Activated CD4-positive, alpha-beta T cell treated with anti-CD3 and anti-CD28 coated beads, Interleukin-2, amount 10 ng/mL, durations not matched to agents 24 days and 14 days (primary cell): Measurements from ENCODE around the gene STK4. TPM values are rescaled to one million over a fixed set of nuclear protein-coding genes. Genes with fewer than 3 reads are reported as not detected.

Source experiments
- DNase-seq: peaks from one replicate; pipeline ENCODE4 v3.0.0; 2022
- H3K27ac Mint-ChIP-seq: one replicate; pipeline ENCODE4 v1.8.0; 2022; ENCODE audit warnings: mild to moderate bottlenecking, mixed read lengths
- H3K27me3 Mint-ChIP-seq: one replicate; pipeline ENCODE4 v1.8.0; 2022; ENCODE audit warnings: mixed read lengths
- H3K36me3 Mint-ChIP-seq: one replicate; pipeline ENCODE4 v1.8.0; 2022; ENCODE audit warnings: low read depth, mild to moderate bottlenecking, mixed read lengths
- H3K4me1 Mint-ChIP-seq: one replicate; pipeline ENCODE4 v1.8.0; 2021; ENCODE audit warnings: mixed read lengths
- H3K4me3 Mint-ChIP-seq: one replicate; pipeline ENCODE4 v1.8.0; 2022; ENCODE audit warnings: mild to moderate bottlenecking, moderate library complexity, mixed read lengths
- H3K9me3 Mint-ChIP-seq: one replicate; pipeline ENCODE4 v1.8.0; 2021; ENCODE audit warnings: mixed read lengths
- intact Hi-C: fragments of 100-400 bp; cut with micrococcal nuclease; formaldehyde crosslinking; loops from one replicate; pipeline ENCODE4 v1.15.1; 2023
- total RNA-seq: library from RNA; stranded (reverse); gene quantifications from 2 replicates; pipeline ENCODE4 v1.2.3, GENCODE V29; 2022

STK4 gene
- total RNA-seq, 1 donor from 2014 or later = 143 TPM

DNA sequence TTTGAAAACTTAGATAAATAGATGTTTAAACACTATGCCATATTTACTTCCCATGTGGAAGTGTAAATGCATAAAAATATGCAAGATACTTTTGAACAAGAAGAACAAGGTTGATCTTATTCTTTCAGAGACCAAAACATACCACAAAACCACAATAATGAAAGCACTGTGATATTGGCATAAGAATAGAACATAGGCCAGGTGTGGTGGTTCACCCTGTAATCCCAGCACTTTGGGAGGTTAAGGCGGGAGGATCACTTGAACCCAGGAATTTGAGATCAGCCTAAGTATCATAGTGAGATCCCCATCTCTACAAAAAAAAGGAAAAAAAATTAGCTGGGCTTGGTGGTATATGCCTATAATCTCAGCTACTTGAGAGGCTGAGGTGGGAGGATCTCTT is 68.1 kb downstream of the STK4 start:
- Mint-ChIP-seq H3K27me3 (no peaks in the 10 kb centered on the region), H3K36me3 (peaks cover 35% of the 10 kb centered on the region), H3K27ac (no peak overlapping the region), H3K9me3 (no peaks in the 10 kb centered on the region), H3K4me3 (no peak overlapping the region), H3K4me1 (peaks cover 33% of the 10 kb centered on the region)
- intact Hi-C loops = no loop called here
- DNase-seq = no peak

DNA sequence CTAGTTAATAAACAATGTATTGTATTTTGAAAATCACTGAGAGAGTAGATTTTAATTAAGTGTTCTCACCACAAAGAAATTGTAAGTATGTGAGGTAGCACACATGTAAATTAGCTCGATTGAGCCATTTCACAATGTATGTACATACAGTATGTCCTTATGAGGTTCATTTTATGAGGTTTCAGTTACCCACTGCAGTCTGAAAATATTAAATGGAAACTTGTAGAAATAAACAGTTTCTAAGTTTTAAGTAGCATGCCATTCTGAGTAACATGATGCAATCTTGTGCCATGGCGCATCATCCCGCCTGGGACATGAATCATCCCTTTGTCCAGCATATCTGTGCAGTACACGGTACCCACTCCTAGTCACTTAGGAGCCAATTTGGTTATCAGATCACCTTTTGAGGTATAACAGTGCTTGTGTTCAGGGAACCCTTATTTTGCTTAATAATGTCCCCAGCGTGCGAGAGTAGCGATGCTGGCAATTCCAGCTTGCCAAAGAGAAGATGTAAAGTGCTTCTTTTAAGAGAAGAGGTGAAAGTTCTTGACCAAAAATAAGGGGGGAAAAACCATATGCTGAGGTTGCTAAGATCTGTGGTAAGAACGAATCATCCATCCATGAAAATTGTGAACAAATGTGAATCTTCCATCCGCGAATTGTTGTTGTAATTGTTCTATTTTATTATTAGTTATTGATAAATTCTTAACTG is 69.9 kb downstream of the STK4 start:
- DNase-seq = no peak
- H3K4me3 Mint-ChIP-seq = no peak overlapping the region
- peak overlapping the region; percentile 80 for H3K27ac Mint-ChIP-seq
- peaks cover 39% of the 10 kb centered on the region for H3K36me3 Mint-ChIP-seq
- intact Hi-C loops = loop anchor here (5.0 kb wide), 1 partner anchor 64 kb away; no protein-coding TSS in a partner anchor
- H3K9me3 Mint-ChIP-seq = no peaks in the 10 kb centered on the region
- peaks cover 42% of the 10 kb centered on the region for H3K4me1 Mint-ChIP-seq
- no peaks in the 10 kb centered on the region for H3K27me3 Mint-ChIP-seq

DNA sequence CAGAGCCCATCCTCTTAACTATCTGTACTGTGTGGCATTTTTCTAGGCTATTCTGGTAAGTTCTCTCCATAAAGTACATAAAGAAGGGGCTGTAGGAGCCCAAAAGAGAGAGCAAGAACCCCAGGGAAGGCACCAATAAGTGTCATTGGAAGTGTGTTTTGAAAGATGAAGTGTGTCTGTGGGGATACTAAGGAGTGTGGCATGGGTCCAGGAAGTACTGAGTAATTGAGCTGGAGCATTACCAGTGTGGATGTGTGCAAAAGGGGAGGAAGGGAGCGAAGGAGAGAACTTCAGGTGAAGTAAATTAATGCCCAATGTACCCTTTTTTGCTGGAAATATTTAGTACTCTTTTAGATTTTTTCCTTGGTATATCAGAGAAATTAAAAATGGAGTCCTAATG is 70.7 kb downstream of the STK4 start:
- intact Hi-C loops = loop anchor here (5.0 kb wide), 1 partner anchor 65 kb away; no protein-coding TSS in a partner anchor
- peak overlapping the region; percentile 19 for H3K27ac Mint-ChIP-seq

DNA sequence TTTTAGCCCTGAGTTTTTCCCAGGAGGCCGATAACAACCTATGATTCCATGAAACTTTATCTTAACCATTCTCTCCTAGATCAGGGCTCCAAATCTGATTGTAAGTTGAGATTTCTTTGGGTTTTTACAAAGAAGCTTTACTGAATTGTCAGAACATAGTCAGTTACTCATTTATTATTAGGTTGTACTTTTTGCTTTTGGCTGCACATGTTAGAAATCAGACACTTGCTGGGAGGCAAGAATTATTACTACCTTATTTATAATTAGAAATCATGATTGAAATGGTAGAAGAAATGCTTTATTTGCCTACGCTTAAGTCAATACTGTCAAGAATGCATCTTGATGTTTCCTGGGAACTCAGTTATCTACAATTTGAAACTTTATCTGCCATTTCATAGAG is 71.3 kb downstream of the STK4 start:
- DNase-seq = no peak
- no peaks in the 10 kb centered on the region for H3K9me3 Mint-ChIP-seq
- no peaks in the 10 kb centered on the region for H3K27me3 Mint-ChIP-seq
- H3K4me1 Mint-ChIP-seq = peaks cover 46% of the 10 kb centered on the region
- H3K27ac Mint-ChIP-seq = no peak overlapping the region
- peaks cover 39% of the 10 kb centered on the region for H3K36me3 Mint-ChIP-seq
- intact Hi-C loops = loop anchor here (5.0 kb wide), 1 partner anchor 65 kb away; no protein-coding TSS in a partner anchor
- H3K4me3 Mint-ChIP-seq = no peak overlapping the region

More for the DNA sequence above, 70.7 kb downstream of the STK4 start:
- peaks cover 46% of the 10 kb centered on the region for H3K4me1 Mint-ChIP-seq
- no peak overlapping the region for H3K4me3 Mint-ChIP-seq
- DNase-seq = no peak
- peaks cover 39% of the 10 kb centered on the region for H3K36me3 Mint-ChIP-seq
- H3K9me3 Mint-ChIP-seq = no peaks in the 10 kb centered on the region
- H3K27me3 Mint-ChIP-seq = no peaks in the 10 kb centered on the region

DNA sequence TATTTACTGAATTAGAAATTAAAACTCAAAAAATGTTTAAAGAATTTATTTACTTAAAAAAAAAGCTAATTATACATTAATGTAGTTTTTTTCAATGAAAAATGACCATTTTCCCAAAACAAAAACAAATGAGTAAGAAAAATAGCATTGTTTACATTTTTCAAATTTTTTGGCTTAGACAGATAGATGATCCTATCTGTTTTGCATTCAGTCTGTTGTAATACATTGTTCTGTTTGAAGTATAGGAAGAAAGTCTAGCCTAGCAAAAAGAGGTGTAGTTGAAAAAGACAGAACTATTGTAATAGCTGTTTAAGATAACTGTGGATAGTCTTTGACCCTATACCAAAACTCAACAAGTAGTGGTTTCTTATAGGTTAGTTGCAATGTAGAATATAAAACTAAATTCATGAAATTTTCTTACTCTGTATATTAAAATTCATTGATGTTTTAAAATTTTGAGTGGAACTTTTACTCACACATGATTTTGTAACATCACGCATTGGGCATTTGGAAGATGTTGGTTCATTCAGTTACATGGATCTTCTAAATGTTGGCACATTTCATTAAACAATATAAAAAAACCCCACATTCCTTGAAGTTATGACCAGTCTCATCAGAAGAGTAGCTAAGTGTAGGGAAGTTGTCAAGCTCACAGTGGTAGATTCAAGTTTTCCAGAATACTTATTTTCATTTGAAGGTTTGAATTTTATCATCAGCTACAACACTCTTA is 72.6 kb downstream of the STK4 start:
- H3K36me3 Mint-ChIP-seq = peaks cover 41% of the 10 kb centered on the region
- intact Hi-C loops = loop anchor here (5.0 kb wide), 1 partner anchor 67 kb away; no protein-coding TSS in a partner anchor
- H3K9me3 Mint-ChIP-seq = no peaks in the 10 kb centered on the region
- H3K4me3 Mint-ChIP-seq = no peak overlapping the region
- H3K27me3 Mint-ChIP-seq = no peaks in the 10 kb centered on the region
- no peak for DNase-seq
- peak overlapping the region; percentile 32 for H3K27ac Mint-ChIP-seq
- peaks cover 42% of the 10 kb centered on the region for H3K4me1 Mint-ChIP-seq

- H3K36me3 Mint-ChIP-seq = peaks cover 44% of the 10 kb centered on the region
- DNase-seq = no peak
- intact Hi-C loops = loop anchor here (5.0 kb wide), 1 partner anchor 67 kb away; no protein-coding TSS in a partner anchor
- no peak overlapping the region for H3K4me3 Mint-ChIP-seq
- peaks cover 42% of the 10 kb centered on the region for H3K4me1 Mint-ChIP-seq
- no peaks in the 10 kb centered on the region for H3K9me3 Mint-ChIP-seq
- H3K27ac Mint-ChIP-seq = no peak overlapping the region
- no peaks in the 10 kb centered on the region for H3K27me3 Mint-ChIP-seq
These were observed 73.1 kb downstream of the STK4 start for GRCh38 chr20:45039475-45039820.

- H3K4me3 Mint-ChIP-seq = no peak overlapping the region
- no peaks in the 10 kb centered on the region for H3K27me3 Mint-ChIP-seq
- H3K36me3 Mint-ChIP-seq = peaks cover 39% of the 10 kb centered on the region
- peak overlapping the region; percentile 82 for H3K27ac Mint-ChIP-seq
- peaks cover 31% of the 10 kb centered on the region for H3K4me1 Mint-ChIP-seq
- DNase-seq = no peak
- no peaks in the 10 kb centered on the region for H3K9me3 Mint-ChIP-seq
- intact Hi-C loops = no loop called here
These were observed 75.4 kb downstream of the STK4 start for GRCh38 chr20:45041464-45042337.

DNA sequence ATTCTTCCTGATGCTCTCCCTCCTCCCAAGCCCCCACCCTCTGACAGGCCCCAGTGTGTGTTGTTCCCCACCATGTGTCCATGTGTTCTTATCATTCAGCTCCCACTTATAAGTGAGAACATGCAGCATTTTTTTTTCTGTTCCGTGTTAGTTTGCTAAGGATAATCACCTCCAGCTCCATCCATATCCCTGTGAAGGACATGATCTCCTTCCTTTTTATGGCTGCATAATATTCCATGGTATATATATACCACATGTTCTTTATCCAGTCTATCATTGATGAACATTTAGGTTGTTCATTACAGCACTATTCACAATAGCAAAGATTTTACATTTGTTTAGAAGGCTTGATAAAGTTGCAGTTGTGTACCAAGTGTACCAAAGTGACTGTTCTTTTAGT is 76.7 kb downstream of the STK4 start:
- intact Hi-C loops = no loop called here
- Mint-ChIP-seq H3K27ac (no peak overlapping the region), H3K36me3 (peaks cover 38% of the 10 kb centered on the region), H3K9me3 (no peaks in the 10 kb centered on the region), H3K27me3 (no peaks in the 10 kb centered on the region), H3K4me1 (peaks cover 30% of the 10 kb centered on the region), H3K4me3 (no peak overlapping the region)
- DNase-seq = no peak

GRCh38 chr20:45044084-45044573 is 77.8 kb downstream of the STK4 start:
- no peak overlapping the region for H3K4me3 Mint-ChIP-seq
- no peaks in the 10 kb centered on the region for H3K27me3 Mint-ChIP-seq
- peak overlapping the region; percentile 65 for H3K27ac Mint-ChIP-seq
- no peaks in the 10 kb centered on the region for H3K9me3 Mint-ChIP-seq
- DNase-seq = peak; percentile 83
- H3K36me3 Mint-ChIP-seq = peaks cover 40% of the 10 kb centered on the region
- intact Hi-C loops = loop anchor here (1.0 to 2.0 kb wide), 2 partner anchors 52 to 247 kb away; no protein-coding TSS in a partner anchor
- H3K4me1 Mint-ChIP-seq = peaks cover 36% of the 10 kb centered on the region

DNA sequence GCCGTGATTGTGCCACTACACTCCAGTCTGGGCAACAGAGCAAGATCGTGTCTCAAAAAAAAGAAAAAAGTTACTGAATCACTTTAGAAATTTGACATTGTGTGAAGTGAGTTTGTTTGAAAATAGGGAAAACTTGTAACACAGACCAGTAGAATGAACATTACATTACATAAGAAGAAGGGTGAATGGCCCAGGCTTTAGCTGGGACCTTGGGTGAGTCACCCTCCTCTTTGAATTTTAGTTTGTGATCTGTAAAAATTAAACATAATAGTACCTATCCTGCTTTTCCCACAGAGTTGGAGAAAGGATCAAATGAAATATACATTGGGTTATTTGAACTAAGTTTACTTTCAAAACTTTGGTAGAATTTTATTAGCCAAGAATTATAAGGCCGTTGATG is 78.3 kb downstream of the STK4 start:
- H3K27ac Mint-ChIP-seq = peak overlapping the region; percentile 65
- peaks cover 39% of the 10 kb centered on the region for H3K4me1 Mint-ChIP-seq
- peaks cover 40% of the 10 kb centered on the region for H3K36me3 Mint-ChIP-seq
- H3K27me3 Mint-ChIP-seq = no peaks in the 10 kb centered on the region
- no peaks in the 10 kb centered on the region for H3K9me3 Mint-ChIP-seq
- H3K4me3 Mint-ChIP-seq = no peak overlapping the region
- intact Hi-C loops = loop anchor here (1.0 to 2.0 kb wide), 2 partner anchors 52 to 246 kb away; no protein-coding TSS in a partner anchor
- no peak for DNase-seq

DNA sequence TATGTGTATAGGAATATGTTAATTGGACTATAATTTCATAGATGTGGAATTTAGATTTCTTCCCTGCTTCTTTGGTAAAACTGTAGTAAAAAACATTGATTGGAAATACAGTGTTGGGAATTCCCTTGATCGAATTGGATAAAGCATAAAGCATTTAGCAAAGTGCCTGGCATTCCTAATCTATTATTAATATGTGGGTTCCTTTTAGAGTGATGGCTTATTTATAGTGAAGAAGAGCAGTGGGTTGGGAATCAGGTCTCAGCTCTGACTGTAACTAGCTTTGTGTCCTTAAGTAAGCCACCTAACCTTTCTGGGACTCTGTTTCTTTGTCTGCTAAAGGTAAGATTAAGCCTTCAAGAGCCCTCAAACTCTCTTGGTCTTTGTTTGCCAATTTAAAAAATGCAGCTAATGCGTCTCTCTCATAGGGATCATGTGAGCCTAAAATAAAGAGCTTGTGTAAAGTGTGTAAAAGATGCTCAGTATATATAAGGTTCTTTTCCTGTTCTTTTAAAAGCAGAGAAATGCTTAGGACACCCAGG is 81.3 kb downstream of the STK4 start:
- Mint-ChIP-seq H3K36me3 (peaks cover 36% of the 10 kb centered on the region), H3K27ac (no peak overlapping the region)

DNA sequence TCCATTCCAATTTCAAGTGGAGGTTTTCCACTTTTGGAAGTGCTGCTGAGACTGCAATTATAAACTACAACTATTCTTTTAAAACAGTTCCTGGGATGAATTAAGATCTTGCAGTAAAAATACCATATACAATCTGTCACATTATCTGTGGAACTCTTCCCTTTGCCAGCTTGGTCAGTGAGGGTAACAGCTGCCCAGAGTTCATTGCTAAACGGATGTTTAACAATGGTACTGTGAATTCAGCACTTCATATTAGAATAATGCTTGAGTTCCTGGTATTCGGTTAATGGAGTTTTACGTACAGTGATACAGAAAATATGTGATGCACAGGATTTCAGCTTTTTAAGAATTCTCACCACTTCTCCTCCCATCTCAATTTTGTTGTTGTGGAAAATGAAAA is 83.1 kb downstream of the STK4 start:
- no peak for DNase-seq
- Mint-ChIP-seq H3K27me3 (no peaks in the 10 kb centered on the region), H3K9me3 (no peaks in the 10 kb centered on the region), H3K4me3 (peak overlapping the region; percentile 66), H3K4me1 (peaks cover 47% of the 10 kb centered on the region), H3K36me3 (peaks cover 34% of the 10 kb centered on the region), H3K27ac (peak overlapping the region; percentile 86)
- intact Hi-C loops = no loop called here

More for the DNA sequence above, 81.3 kb downstream of the STK4 start:
- intact Hi-C loops = no loop called here
- no peaks in the 10 kb centered on the region for H3K27me3 Mint-ChIP-seq
- no peak overlapping the region for H3K4me3 Mint-ChIP-seq
- H3K9me3 Mint-ChIP-seq = no peaks in the 10 kb centered on the region
- H3K4me1 Mint-ChIP-seq = peaks cover 39% of the 10 kb centered on the region
- no peak for DNase-seq

GRCh38 chr20:45049904-45050471 is 83.7 kb downstream of the STK4 start:
- peak; percentile 69 for DNase-seq
- intact Hi-C loops = loop anchor here (2.0 kb wide), 1 partner anchor 15 kb away; no protein-coding TSS in a partner anchor
- peaks cover 37% of the 10 kb centered on the region for H3K36me3 Mint-ChIP-seq

More at GRCh38 chr20:45049904-45050471, 83.7 kb downstream of the STK4 start:
- peak overlapping the region; percentile 66 for H3K4me3 Mint-ChIP-seq
- peaks cover 49% of the 10 kb centered on the region for H3K4me1 Mint-ChIP-seq
- H3K27me3 Mint-ChIP-seq = no peaks in the 10 kb centered on the region
- no peaks in the 10 kb centered on the region for H3K9me3 Mint-ChIP-seq
- peak overlapping the region; percentile 86 for H3K27ac Mint-ChIP-seq
